GM23338 (cell line): ENCODE data around the gene MGLL. TPM values are rescaled to one million over a fixed set of nuclear protein-coding genes. Genes with fewer than 3 reads are reported as not detected.

Experiments
- ATAC-seq: fragments of 200-7000 bp; cut with Tn5 transposase; 3 replicates; pipeline ENCODE4 v1.9.1; 2020
- DNase-seq: peaks from one replicate; pipeline ENCODE4 v3.0.0-alpha.2; 2015; ENCODE audit warnings: low spot score
- H2AFZ ChIP-seq: fragments of 200-600 bp; sonication (generic); 2 replicates; pipeline ENCODE4 v1.8.0; 2016; ENCODE audit warnings: antibody characterized with exemption, mild to moderate bottlenecking, moderate library complexity
- H3F3A ChIP-seq: fragments of 200-600 bp; sonication (generic); replicated peaks from 2 replicates; pipeline ENCODE4 v1.8.0; 2017; ENCODE audit warnings: antibody characterized with exemption, mixed run types, low read depth
- H3K27ac ChIP-seq: fragments of 200-600 bp; sonication (generic); 2 replicates; pipeline ENCODE4 v1.6.1; 2016; ENCODE audit warnings: low read depth
- H3K27me3 ChIP-seq: fragments of 200-600 bp; sonication (generic); 2 replicates; pipeline ENCODE4 v1.8.0; 2016; ENCODE audit warnings: mild to moderate bottlenecking, mixed run types, moderate library complexity; ENCODE audit not compliant: insufficient read depth
- H3K36me3 ChIP-seq: fragments of 200-600 bp; sonication (generic); 2 replicates; pipeline ENCODE4 v1.8.0; 2016; ENCODE audit warnings: mild to moderate bottlenecking; ENCODE audit not compliant: insufficient read depth
- H3K4me1 ChIP-seq: fragments of 200-600 bp; sonication (generic); 2 replicates; pipeline ENCODE4 v1.8.0; 2016; ENCODE audit warnings: mild to moderate bottlenecking, moderate library complexity; ENCODE audit not compliant: insufficient read depth
- H3K4me2 ChIP-seq: fragments of 200-600 bp; sonication (generic); 2 replicates; pipeline ENCODE4 v1.7.1; 2017; ENCODE audit warnings: mixed run types
- H3K4me3 ChIP-seq: fragments of 200-600 bp; sonication (generic); 2 replicates; pipeline ENCODE4 v1.6.1; 2016; ENCODE audit warnings: mixed run types
- H3K79me2 ChIP-seq: fragments of 200-600 bp; sonication (generic); replicated peaks from 2 replicates; pipeline ENCODE4 v1.8.0; 2017; ENCODE audit warnings: mild to moderate bottlenecking; ENCODE audit not compliant: insufficient read depth
- H3K9me2 ChIP-seq: fragments of 200-600 bp; sonication (generic); 2 replicates; pipeline ENCODE4 v1.8.0; 2017; ENCODE audit not compliant: insufficient read depth
- H4K20me1 ChIP-seq: fragments of 200-600 bp; sonication (generic); replicated peaks from 2 replicates; pipeline ENCODE4 v1.8.0; 2017; ENCODE audit warnings: mild to moderate bottlenecking; ENCODE audit not compliant: insufficient read depth
- H3K27ac Mint-ChIP-seq: 2 replicates; pipeline ENCODE4 v1.8.0; 2020; ENCODE audit warnings: inconsistent platforms, mild to moderate bottlenecking, moderate library complexity, mixed read lengths
- H3K27me3 Mint-ChIP-seq: 3 replicates; pipeline ENCODE4 v1.8.0; 2022; ENCODE audit warnings: low read depth, mild to moderate bottlenecking, moderate library complexity, mixed read lengths, inconsistent platforms; ENCODE audit not compliant: insufficient read depth, poor library complexity
- H3K36me3 Mint-ChIP-seq: 3 replicates; pipeline ENCODE4 v1.8.0; 2021; ENCODE audit warnings: low read depth, mild to moderate bottlenecking, inconsistent platforms, moderate library complexity, mixed read lengths
- H3K4me1 Mint-ChIP-seq: 3 replicates; pipeline ENCODE4 v1.8.0; 2020; ENCODE audit warnings: mild to moderate bottlenecking, inconsistent platforms, mixed read lengths
- H3K4me3 Mint-ChIP-seq: 3 replicates; pipeline ENCODE4 v1.8.0; 2021; ENCODE audit warnings: moderate library complexity, mild to moderate bottlenecking, inconsistent platforms, mixed read lengths
- H3K9me3 Mint-ChIP-seq: 3 replicates; pipeline ENCODE4 v1.8.0; 2020; ENCODE audit warnings: moderate library complexity, mild to moderate bottlenecking, inconsistent platforms, mixed read lengths
- CREB1 ChIP-seq: fragments of 250-450 bp; sonication (Bioruptor Pico); IDR thresholded peaks from 2 replicates; pipeline ENCODE4 v1.5.0; 2020; ENCODE audit warnings: low read depth, mild to moderate bottlenecking, moderate library complexity
- CTCF ChIP-seq, 2 experiments: fragments of 200-600 bp in 1 of 2; sonication (generic) in 1 of 2; conservative IDR thresholded peaks; 2 replicates each; pipeline versions ENCODE4 v1.5.1 to v1.6.1; 2016 to 2017; ENCODE audit warnings: antibody characterized with exemption in 2 of 2, low read depth in 2 of 2, mild to moderate bottlenecking in 2 of 2, moderate library complexity in 1 of 2
- ETS1 ChIP-seq: IDR thresholded peaks from 2 replicates; pipeline ENCODE4 v1.6.1; 2016; ENCODE audit warnings: antibody characterized with exemption
- EZH2 ChIP-seq: fragments of 200-600 bp; sonication (generic); IDR thresholded peaks from one replicate; pipeline ENCODE4 v1.8.0; 2017; ENCODE audit warnings: antibody characterized with exemption, mild to moderate bottlenecking, low read depth; ENCODE audit not compliant: unreplicated experiment
- EZH2phosphoT487 ChIP-seq: fragments of 200-600 bp; sonication (generic); IDR thresholded peaks from one replicate; pipeline ENCODE4 v1.8.1; 2018; ENCODE audit warnings: antibody characterized with exemption; ENCODE audit not compliant: unreplicated experiment
- JUNB ChIP-seq: IDR thresholded peaks from one replicate; pipeline ENCODE4 v1.6.1; 2016; ENCODE audit warnings: antibody characterized with exemption; ENCODE audit not compliant: unreplicated experiment
- NANOG ChIP-seq: IDR thresholded peaks from 2 replicates; pipeline ENCODE4 v1.6.1; 2016; ENCODE audit warnings: antibody characterized with exemption, borderline replicate concordance
- POLR2AphosphoS5 ChIP-seq: IDR thresholded peaks from 2 replicates; pipeline ENCODE4 v1.6.1; 2016; ENCODE audit warnings: antibody characterized with exemption, low read depth
- REST ChIP-seq: IDR thresholded peaks from one replicate; pipeline ENCODE4 v1.6.1; 2018; ENCODE audit warnings: antibody characterized with exemption; ENCODE audit not compliant: unreplicated experiment
- STAT1 ChIP-seq: IDR thresholded peaks from one replicate; pipeline ENCODE4 v1.6.1; 2016; ENCODE audit warnings: antibody characterized with exemption; ENCODE audit not compliant: unreplicated experiment
- ZNF114 ChIP-seq: fragments of 250-450 bp; sonication (Bioruptor Pico); IDR thresholded peaks from 2 replicates; pipeline ENCODE4 v1.5.0; 2020; ENCODE audit warnings: mild to moderate bottlenecking, moderate library complexity
- ZNF331 ChIP-seq: fragments of 250-450 bp; sonication (Bioruptor Pico); IDR thresholded peaks from 2 replicates; pipeline ENCODE4 v1.5.0; 2020; ENCODE audit warnings: low read depth, mild to moderate bottlenecking, moderate library complexity
- ZNF462 ChIP-seq: fragments of 250-450 bp; sonication (Bioruptor Pico); IDR thresholded peaks from 2 replicates; pipeline ENCODE4 v1.5.0; 2020; ENCODE audit warnings: mild to moderate bottlenecking, moderate library complexity
- polyA plus RNA-seq: library from polyadenylated mRNA; unstranded; fragments of >200 nt; fragmentation: Nextera tagmentation; extraction: Ambion mirVana; gene quantifications from 2 replicates; pipeline ENCODE4 v1.2.1, GENCODE V29; 2016
- total RNA-seq: library from RNA; depleted of rRNA; stranded (reverse); fragments of >200 nt; shearing (Covaris generic); gene quantifications from 2 replicates; pipeline ENCODE4 v1.2.3, GENCODE V29; 2014

MGLL gene
- total and polyA plus RNA-seq, 2 experiments from 2014 or later, result 0.71 to 0.83 TPM

- no peak for TF ChIP-seq POLR2AphosphoS5
Measured at GRCh38 chr3:127762787-127763105, 59.6 kb downstream of the MGLL start (continued).

- Histone ChIP-seq H3K4me1 (no peaks in the 10 kb centered on the region), H3K4me3 (no peak overlapping the region), H3K36me3 (no peaks in the 10 kb centered on the region), H3K79me2 (no peaks in the 10 kb centered on the region), H3F3A (no peaks in the 10 kb centered on the region), H4K20me1 (no peaks in the 10 kb centered on the region), H3K4me2 (no peak overlapping the region), H2AFZ (no peak overlapping the region; the same call in 1 of the 2 replicates), H3K27ac (no peak overlapping the region), H3K27me3 (no peaks in the 10 kb centered on the region), H3K9me2 (no peaks in the 10 kb centered on the region)
- Mint-ChIP-seq H3K4me1 (peaks cover 8% of the 10 kb centered on the region; the same call in 1 of the 3 replicates), H3K27ac (no peak overlapping the region), H3K36me3 (no peaks in the 10 kb centered on the region), H3K4me3 (no peak overlapping the region), H3K9me3 (no peaks in the 10 kb centered on the region), H3K27me3 (peaks cover 9% of the 10 kb centered on the region)
- DNase-seq (no peak), ATAC-seq (no peak)
- TF ChIP-seq ZNF462 (CRISPR knock-in tag), result no peak
- no peak for TF ChIP-seq CTCF (conservative IDR thresholded peaks at IDR 0.05; ENCODE audit: low read depth in 2 of 2)
- TF ChIP-seq REST, result no peak
- TF ChIP-seq ZNF331 (CRISPR knock-in tag), result no peak
- TF ChIP-seq STAT1, result no peak
- TF ChIP-seq EZH2phosphoT487, result no peak
- no peak for TF ChIP-seq ZNF114 (CRISPR knock-in tag)
- TF ChIP-seq POLR2AphosphoS5, result no peak
- TF ChIP-seq JUNB, result no peak
- no peak for TF ChIP-seq NANOG
- no peak for TF ChIP-seq ETS1
- no peak for TF ChIP-seq CREB1 (CRISPR knock-in tag)
- no peak for TF ChIP-seq EZH2
Measured at GRCh38 chr3:127762077-127762786, 60.1 kb downstream of the MGLL start.
